OCI-LY7 (cell line): ENCODE measurements around the gene WASF2. TPM values are rescaled to one million over a fixed set of nuclear protein-coding genes. Genes with fewer than 3 reads are reported as not detected.

ENCODE experiments used
- BruUV-seq: library from RNA; stranded (reverse); fragments of 400-500 nt; replicated peaks from 2 replicates; lab custom pipeline; 2021; lab: Mats Ljungman, UMichigan
- CTCF ChIA-PET: fragments of 300-600 bp; sonication (Branson Sonifier 250); formaldehyde crosslinking; loops from one replicate; lab custom pipeline; 2022; ENCODE audit warnings: antibody characterized with exemption; ENCODE audit not compliant: unreplicated experiment; lab: Charles Lee
- POLR2A ChIA-PET: fragments of 300-600 bp; sonication (Branson Sonifier 250); formaldehyde crosslinking; loops from one replicate; lab custom pipeline; 2022; ENCODE audit warnings: antibody characterized with exemption; lab: Charles Lee
- DNase-seq: peaks from one replicate; pipeline ENCODE4 v3.0.0-alpha.2; 2015; ENCODE audit warnings: low spot score
- H2AFZ ChIP-seq: fragments of 200-600 bp; sonication (generic), shearing (Covaris generic); 2 replicates; pipeline ENCODE4 v1.6.1; 2014; ENCODE audit warnings: mild to moderate bottlenecking, antibody characterized with exemption, low read length, moderate library complexity
- H3K27ac ChIP-seq: fragments of 200-600 bp; sonication (generic); 2 replicates; pipeline ENCODE4 v1.5.1; 2014; ENCODE audit warnings: mixed run types, low read depth, mild to moderate bottlenecking, moderate library complexity, low read length, inconsistent platforms; ENCODE audit not compliant: poor library complexity, severe bottlenecking
- H3K36me3 ChIP-seq: fragments of 200-600 bp; sonication (generic); 2 replicates; pipeline ENCODE4 v1.6.1; 2014; ENCODE audit warnings: mild to moderate bottlenecking, antibody characterized with exemption, low read length, moderate library complexity, mixed read lengths; ENCODE audit not compliant: insufficient read depth
- H3K4me1 ChIP-seq: fragments of 200-600 bp; sonication (generic); 2 replicates; pipeline ENCODE4 v1.5.1; 2014; ENCODE audit warnings: mild to moderate bottlenecking, low read length; ENCODE audit not compliant: insufficient read depth, poor library complexity, severe bottlenecking
- H3K4me2 ChIP-seq: fragments of 200-600 bp; sonication (generic); 2 replicates; pipeline ENCODE4 v1.6.1; 2014; ENCODE audit warnings: mild to moderate bottlenecking, low read length
- H3K4me3 ChIP-seq: fragments of 200-600 bp; sonication (generic); 2 replicates; pipeline ENCODE4 v1.5.1; 2014; ENCODE audit warnings: mild to moderate bottlenecking, low read depth, low read length; ENCODE audit not compliant: poor library complexity, severe bottlenecking
- H3K79me2 ChIP-seq: fragments of 200-600 bp; sonication (generic); 2 replicates; pipeline ENCODE4 v1.6.1; 2016; ENCODE audit warnings: low read depth, mild to moderate bottlenecking, low read length, moderate library complexity, mixed read lengths; ENCODE audit not compliant: insufficient read depth
- H3K9me2 ChIP-seq: fragments of 200-600 bp; sonication (generic); 2 replicates; pipeline ENCODE4 v1.6.1; 2016; ENCODE audit warnings: mild to moderate bottlenecking, low read length, mixed read lengths; ENCODE audit not compliant: insufficient read depth
- H3K9me3 ChIP-seq: fragments of 200-600 bp; sonication (generic); 2 replicates; pipeline ENCODE4 v1.6.1; 2014; ENCODE audit warnings: mild to moderate bottlenecking, mixed run types, low read length, mixed read lengths
- H4K20me1 ChIP-seq: fragments of 200-600 bp; sonication (generic); 2 replicates; pipeline ENCODE4 v1.6.1; 2014; ENCODE audit warnings: mild to moderate bottlenecking, antibody characterized with exemption, low read length, moderate library complexity, mixed read lengths; ENCODE audit not compliant: insufficient read depth
- EZH2phosphoT487 ChIP-seq: fragments of 200-600 bp; sonication (generic); IDR thresholded peaks from 2 replicates; pipeline ENCODE4 v1.6.1; 2018; ENCODE audit warnings: low read depth, borderline replicate concordance, mild to moderate bottlenecking, mixed run types, antibody characterized with exemption, low read length, moderate library complexity, mixed read lengths
- intact Hi-C: fragments of 100-400 bp; cut with micrococcal nuclease; formaldehyde crosslinking; loops from one replicate; pipeline ENCODE4 v1.10.0; 2022; ENCODE audit not compliant: unreplicated experiment
- total RNA-seq, 2 experiments: library from RNA; depleted of rRNA in 1 of 2; stranded (reverse); fragments of >200 nt in 1 of 2; shearing (Covaris generic) in 1 of 2; gene quantifications; 2 replicates each; pipeline ENCODE4 v1.2.3, GENCODE V29; 2014 to 2022
- TF ChIP-seq, protein P1 (sequence below): fragments of 200-600 bp; sonication (generic); conservative IDR thresholded peaks from 2 replicates; pipeline ENCODE4 v1.5.1; 2014; ENCODE audit warnings: mild to moderate bottlenecking, antibody characterized with exemption, low read length, moderate library complexity, mixed read lengths

Gene WASF2
- total RNA-seq, 2 experiments from 2014 or later: 26.9 to 106 TPM

DNA sequence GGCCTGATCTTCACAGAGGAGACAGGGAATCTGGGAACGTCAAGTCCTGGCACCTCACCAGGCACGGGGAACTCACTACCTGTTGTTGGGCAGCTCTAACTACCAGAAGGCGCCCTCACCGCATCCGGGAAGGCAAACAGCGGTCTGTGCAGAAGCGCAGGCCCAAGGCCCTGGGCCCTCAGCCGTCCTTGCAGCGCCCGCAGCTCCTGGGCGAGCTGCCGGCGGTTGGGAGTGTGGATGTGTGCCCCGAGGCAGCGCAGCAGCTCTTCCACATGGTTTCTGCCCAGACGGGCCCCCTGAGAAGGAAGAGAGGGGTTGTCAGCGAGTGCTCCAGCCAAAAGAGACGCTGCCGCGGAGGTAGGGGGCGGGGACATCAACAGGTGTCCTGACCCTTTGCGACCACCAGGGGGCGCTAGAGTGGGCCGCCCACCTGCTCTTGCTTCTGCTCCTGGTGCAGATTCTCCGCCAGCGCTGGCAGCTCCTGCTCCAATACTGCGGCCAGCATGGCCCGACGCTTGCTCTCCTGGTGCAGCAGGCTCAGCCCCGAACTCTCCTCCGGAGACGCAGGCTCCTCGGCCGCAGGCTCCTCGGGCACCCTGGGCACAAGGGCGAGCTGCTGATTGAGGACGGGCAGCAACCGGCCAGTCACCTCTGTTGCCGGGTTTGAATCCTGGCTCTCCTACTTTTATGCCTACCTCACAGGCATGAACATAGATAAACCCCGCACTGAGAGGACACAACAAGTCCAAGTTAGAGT lies 132.5 kb downstream of the WASF2 start:
- Histone ChIP-seq H3K4me3 (peak overlapping the region; percentile 65), H2AFZ (peak overlapping the region; percentile 83), H3K4me2 (peak overlapping the region; percentile 84), H3K9me2 (no peaks in the 10 kb centered on the region), H3K4me1 (peaks cover 26% of the 10 kb centered on the region), H3K79me2 (no peaks in the 10 kb centered on the region), H3K27ac (peak overlapping the region; percentile 25), H3K9me3 (no peaks in the 10 kb centered on the region), H3K36me3 (no peaks in the 10 kb centered on the region), H4K20me1 (no peaks in the 10 kb centered on the region)
- DNase-seq: peak; percentile 77
- TF ChIP-seq, protein P1, sequence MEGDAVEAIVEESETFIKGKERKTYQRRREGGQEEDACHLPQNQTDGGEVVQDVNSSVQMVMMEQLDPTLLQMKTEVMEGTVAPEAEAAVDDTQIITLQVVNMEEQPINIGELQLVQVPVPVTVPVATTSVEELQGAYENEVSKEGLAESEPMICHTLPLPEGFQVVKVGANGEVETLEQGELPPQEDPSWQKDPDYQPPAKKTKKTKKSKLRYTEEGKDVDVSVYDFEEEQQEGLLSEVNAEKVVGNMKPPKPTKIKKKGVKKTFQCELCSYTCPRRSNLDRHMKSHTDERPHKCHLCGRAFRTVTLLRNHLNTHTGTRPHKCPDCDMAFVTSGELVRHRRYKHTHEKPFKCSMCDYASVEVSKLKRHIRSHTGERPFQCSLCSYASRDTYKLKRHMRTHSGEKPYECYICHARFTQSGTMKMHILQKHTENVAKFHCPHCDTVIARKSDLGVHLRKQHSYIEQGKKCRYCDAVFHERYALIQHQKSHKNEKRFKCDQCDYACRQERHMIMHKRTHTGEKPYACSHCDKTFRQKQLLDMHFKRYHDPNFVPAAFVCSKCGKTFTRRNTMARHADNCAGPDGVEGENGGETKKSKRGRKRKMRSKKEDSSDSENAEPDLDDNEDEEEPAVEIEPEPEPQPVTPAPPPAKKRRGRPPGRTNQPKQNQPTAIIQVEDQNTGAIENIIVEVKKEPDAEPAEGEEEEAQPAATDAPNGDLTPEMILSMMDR: peak; percentile 87
- TF ChIP-seq EZH2phosphoT487: no peak
- CTCF ChIA-PET: interaction anchor here (0.5 to 1.6 kb wide), 7 partner anchors 8 to 249 kb away, joined by 3 to 5 read pairs (median 4); no protein-coding TSS in a partner anchor
- POLR2A ChIA-PET: interaction anchor here (0.6 kb wide), 1 partner anchor 17 kb away, joined by 3 read pairs; no protein-coding TSS in a partner anchor
- no TSS peak for BruUV-seq
- intact Hi-C loops: loop anchor here (1.0 to 10.0 kb wide), 5 partner anchors 14 to 249 kb away; no protein-coding TSS in a partner anchor

DNA sequence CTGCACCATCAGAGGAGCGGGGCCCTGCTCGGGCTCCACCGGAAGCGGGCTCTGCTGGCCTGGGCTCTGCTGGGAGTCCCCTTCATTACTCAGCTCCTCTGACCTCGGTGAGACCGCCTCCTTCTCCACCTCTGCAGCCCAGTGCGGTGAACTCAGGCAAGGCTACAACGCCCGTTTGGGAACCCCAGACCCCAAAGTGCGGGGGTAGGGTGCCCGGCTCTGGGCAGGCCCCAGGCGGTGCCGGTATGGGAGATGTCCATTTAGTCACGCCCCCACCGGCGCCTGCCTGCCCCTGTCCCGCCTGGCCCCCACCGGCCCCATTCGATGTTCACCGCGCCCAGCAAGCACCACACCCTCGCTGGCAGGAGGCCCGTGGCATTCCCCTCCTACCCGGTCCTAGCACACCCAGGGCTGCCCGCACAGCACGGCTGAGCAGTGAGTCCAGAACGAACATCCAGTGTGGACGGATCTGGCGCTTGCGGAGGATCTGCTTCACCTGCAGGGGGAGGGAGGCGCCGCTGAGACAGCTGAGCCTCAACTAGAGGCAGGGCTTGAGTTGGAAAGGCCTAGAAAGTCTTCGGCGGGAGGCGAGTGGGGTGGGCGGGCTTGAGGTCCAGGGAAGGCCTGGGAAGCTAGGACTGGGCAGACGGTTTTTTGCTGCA lies 133.2 kb downstream of the WASF2 start:
- Histone ChIP-seq H3K4me1 (peaks cover 26% of the 10 kb centered on the region), H3K79me2 (no peaks in the 10 kb centered on the region), H3K27ac (peak overlapping the region; percentile 25), H3K4me3 (peak overlapping the region; percentile 65), H3K36me3 (no peaks in the 10 kb centered on the region), H2AFZ (peak overlapping the region; percentile 83; the same call in 1 of the 2 replicates), H3K9me2 (no peaks in the 10 kb centered on the region), H4K20me1 (no peaks in the 10 kb centered on the region), H3K4me2 (peak overlapping the region; percentile 84), H3K9me3 (no peaks in the 10 kb centered on the region)
- ChIA-PET POLR2A (interaction anchor here (0.6 kb wide), 1 partner anchor 16 kb away, joined by 3 read pairs; no protein-coding TSS in a partner anchor), CTCF (interaction anchor here (0.5 to 1.6 kb wide), 8 partner anchors 8 to 250 kb away, joined by 3 to 5 read pairs (median 4); no protein-coding TSS in a partner anchor)
- no peak for TF ChIP-seq EZH2phosphoT487
- TF ChIP-seq, protein P1: no peak
- no TSS peak for BruUV-seq
- DNase-seq: peak; percentile 48
- intact Hi-C loops: loop anchor here (1.0 to 10.0 kb wide), 5 partner anchors 13 to 250 kb away; no protein-coding TSS in a partner anchor
